Suprapubic skin (tissue), 3 donors: Measurements from ENCODE around the gene EPN2.

Experiments
- POLR2A ChIP-seq, 2 donors: fragments of 450-650 bp; IDR thresholded peaks; one replicate each; pipeline ENCODE4 v1.6.1; 2017; ENCODE audit warnings: antibody characterized with exemption in 2 of 2, mild to moderate bottlenecking in 2 of 2, moderate library complexity in 2 of 2
- TF ChIP-seq, protein P1 (sequence below), 2 donors: fragments of 200-600 bp in 1 of 2; fragments of 450-650 bp in 1 of 2; sonication (generic) in 1 of 2; IDR thresholded peaks; one replicate each; pipeline ENCODE4 v1.5.1; 2016 to 2019; ENCODE audit warnings: antibody characterized with exemption in 2 of 2, mild to moderate bottlenecking in 1 of 2, moderate library complexity in 1 of 2

DNA sequence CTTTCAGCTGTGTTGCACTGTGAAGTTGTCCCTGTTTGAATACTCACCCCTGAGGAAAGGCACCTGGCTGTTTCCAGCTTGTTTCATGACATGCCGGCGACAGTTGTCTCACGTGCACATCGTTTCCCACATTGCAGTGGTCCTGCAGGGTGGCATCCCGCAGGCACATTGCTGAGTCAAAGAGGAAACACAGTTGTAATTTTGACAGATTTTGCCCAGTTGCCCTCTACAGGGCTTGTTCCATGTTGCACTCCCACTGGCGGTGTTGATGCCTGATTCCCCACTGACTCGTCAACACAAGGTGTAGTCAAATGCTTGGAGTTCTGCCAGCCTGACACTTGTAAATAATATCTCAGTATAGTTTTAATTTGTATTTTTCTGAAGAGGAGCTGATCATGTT is 23.8 kb downstream of the EPN2 start:
- TF ChIP-seq, protein P1, sequence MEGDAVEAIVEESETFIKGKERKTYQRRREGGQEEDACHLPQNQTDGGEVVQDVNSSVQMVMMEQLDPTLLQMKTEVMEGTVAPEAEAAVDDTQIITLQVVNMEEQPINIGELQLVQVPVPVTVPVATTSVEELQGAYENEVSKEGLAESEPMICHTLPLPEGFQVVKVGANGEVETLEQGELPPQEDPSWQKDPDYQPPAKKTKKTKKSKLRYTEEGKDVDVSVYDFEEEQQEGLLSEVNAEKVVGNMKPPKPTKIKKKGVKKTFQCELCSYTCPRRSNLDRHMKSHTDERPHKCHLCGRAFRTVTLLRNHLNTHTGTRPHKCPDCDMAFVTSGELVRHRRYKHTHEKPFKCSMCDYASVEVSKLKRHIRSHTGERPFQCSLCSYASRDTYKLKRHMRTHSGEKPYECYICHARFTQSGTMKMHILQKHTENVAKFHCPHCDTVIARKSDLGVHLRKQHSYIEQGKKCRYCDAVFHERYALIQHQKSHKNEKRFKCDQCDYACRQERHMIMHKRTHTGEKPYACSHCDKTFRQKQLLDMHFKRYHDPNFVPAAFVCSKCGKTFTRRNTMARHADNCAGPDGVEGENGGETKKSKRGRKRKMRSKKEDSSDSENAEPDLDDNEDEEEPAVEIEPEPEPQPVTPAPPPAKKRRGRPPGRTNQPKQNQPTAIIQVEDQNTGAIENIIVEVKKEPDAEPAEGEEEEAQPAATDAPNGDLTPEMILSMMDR (IDR thresholded peaks at IDR 0.05): no peak
- no peak for TF ChIP-seq POLR2A (IDR thresholded peaks at IDR 0.05)
